HG02642 (cell line): ENCODE results near the gene NTN3.

Source experiments
- ATAC-seq: cut with Tn5 transposase; IDR thresholded peaks from one replicate; pipeline ENCODE4 v1.9.1; 2021; ENCODE audit warnings: mild to moderate bottlenecking; ENCODE audit not compliant: unreplicated experiment, poor library complexity

The NTN3 gene

GRCh38 chr16:2511996-2512734, 41.1 kb downstream of the NTN3 start:
- no peak for ATAC-seq

DNA sequence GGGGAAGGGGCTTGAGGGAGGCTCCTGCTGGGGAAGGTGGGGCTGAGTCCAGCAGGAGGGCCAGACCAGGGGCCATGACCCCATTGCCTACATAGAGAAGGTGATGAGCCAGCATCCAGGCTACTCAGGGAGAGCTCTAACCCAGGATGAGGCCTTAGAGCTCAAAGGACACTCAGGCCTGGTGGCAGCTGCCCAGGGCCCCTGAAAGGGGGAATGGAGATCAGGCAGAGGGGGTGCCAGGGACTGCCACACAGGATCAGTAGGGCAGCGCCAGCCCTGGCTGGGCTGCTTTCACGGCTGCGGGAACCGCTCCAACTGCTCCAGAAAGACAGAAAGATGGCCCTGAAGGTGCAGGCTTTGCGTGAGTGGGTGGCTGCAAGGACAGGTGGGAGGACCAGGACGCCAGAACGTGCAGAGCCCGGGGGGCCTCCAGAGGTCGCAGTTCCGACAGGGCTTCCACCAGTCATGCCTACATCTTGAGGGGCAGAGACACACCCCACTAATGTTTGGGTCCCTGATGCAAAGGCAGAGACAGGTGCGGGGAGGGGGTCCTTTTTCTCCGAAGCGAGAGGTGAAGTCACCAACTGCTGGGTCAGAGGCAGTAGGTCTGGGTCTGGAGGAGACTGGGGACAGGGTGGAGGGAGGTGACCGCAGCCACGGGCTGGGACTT, 41.8 kb downstream of the NTN3 start:
- ATAC-seq, result peak; percentile 2

DNA sequence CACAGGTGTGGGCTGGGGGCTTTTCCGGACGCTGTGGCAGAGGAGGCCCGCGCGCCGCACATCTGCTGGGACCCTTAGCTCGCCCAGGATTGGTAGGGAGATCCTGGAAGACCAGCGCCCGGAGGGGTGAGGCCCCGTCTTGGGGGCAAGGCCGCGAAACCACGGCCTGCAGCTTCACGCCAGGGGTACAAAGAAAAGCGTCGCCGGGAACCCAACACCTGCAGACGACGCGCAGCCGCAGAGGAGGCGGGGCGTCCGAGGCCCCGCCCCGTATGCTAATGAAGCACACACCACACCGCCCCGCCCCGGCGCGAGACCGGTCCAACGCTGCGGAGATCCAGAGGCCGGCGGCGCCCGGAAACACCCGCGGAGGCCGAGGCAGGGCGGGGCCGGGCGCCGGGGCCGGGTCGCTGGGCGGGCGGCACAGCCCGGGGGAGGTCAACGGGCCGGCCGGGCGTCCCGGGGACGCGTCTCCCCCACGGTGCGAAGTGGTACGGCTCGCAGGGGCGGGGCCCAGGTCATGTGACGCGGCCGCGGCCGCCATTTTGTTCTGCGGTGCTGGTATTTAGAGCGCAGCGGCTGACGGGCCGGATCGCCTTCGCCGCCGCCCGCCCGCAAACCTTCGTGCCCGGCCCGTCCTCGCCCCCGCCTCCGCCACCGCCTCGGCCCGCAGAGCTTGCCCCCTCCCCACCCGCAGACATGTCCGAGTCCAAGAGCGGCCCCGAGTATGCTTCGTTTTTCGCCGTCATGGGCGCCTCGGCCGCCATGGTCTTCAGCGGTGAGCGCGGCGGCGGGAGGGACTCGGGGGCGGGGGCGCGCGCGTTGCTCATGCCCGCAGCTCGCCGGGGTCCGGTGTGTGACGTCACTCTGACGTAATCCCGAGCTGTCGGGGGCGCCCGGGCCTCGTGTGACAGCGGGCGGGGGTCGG, 42.6 kb downstream of the NTN3 start, which contains the start of gene ATP6V0C:
Gene ATP6V0C (plus strand): TSS at position 548 of the 928 bp plus-strand sequence. CDS start 152 bp downstream, at position 700.
- peak; percentile 69 for ATAC-seq

GRCh38 chr16:2514333-2515179, 43.5 kb downstream of the NTN3 start:
- ATAC-seq, result no peak

DNA sequence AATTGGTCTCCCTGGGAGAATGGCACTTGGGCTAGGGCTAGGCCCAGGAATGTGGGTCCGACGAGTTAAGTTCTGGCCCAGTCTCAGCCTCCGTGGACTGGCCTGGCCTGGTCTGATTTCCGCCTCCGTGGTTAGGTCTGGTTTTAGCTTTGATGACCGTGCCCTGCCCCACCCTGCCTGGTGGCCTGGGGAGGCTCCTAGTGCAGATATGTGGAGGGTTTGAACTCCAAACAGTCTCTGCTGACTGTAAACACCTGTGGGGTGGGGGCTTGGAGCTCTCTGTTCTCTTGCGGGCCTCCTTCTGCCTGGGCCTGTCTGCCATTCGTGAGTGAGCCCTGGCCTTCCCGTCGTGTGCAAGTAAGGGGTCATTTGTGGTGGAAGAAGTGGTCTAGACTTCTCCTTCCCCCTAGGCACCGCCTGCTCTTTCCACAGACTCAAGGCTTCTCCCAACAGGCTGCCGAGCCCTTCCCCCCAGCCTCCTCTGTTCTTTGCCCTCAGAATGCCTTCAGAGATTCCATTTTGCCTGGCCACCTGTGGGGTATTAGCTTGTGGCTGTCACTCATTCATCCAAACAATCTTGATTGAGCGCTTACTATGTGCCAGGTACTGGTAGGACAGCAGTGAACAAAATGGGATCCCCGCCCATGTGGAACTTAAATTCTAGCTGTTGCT, 44.2 kb downstream of the NTN3 start:
- ATAC-seq, result no peak

DNA sequence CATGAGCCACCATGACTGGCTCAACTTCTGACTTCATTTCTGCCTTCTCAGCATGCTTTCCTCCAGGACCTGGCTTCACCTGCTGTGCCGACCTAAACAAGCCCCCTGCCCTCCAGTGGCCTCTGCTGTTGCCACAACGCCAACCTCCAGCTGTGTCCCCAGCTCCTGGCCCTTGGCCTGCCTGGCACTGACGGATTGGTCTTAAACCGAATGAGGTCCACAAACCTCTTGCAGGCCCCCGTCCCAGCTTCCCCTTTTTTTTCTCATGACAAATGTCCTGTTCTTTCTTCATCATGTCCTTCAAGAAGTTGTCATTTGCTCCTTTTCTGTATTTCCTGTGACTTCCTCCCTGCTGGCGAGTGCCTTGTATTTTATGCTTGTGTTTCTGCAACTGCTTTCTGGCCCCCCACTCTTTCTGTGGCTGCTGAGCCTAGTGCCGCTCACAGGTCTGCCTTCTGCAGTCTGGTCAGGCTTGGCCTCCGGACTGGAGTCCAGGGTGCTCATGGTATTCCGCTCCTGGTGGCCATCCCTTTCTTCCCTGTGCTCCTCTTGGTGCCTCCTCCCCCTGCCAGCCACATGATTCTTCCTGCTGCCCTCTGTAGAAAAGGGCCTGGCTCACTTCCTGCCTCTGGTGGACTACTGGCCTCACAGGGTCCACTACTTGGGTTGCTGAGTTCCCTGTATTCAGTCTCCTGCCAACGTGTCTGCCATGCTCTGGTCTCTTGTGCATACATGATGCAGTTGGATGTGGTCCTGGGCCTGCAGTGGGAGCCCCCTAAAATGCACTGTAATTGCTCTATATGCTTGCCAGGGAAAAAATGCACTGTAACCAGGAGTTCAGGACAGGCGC, 45.5 kb downstream of the NTN3 start:
- ATAC-seq, result no peak

DNA sequence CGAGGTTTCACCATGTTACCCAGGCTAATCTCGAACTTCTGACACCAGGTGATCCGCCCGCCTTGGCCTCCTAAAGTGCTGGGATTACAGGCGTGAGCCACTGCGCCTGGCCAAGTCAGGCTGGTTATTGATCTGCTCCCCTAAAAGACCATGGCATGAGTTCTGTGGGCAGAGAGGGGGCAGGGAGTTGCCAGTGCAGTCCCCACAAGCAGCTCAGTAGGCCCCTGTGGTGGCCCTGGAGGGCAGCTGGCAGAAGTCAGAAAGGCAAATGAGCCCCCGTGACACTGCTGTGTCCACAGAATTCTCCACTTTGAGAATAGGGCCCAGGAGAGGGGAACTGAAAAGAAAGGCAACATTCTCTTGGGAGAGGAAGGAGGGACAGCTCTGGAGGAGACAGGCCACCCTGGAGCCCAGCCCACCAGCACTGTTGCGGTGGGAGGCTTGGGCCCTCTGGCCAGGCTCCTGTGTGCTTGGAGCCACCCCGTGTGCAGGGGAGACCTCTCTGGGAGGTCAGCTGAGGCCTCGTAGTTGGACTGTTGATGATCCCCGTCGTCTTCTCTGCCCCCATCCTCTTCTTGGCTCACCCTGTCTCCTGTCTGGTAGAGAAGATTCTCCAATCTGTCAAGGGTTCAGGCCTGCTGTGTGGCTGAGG, 47.0 kb downstream of the NTN3 start:
- no peak for ATAC-seq

GRCh38 chr16:2518823-2519710, 48.0 kb downstream of the NTN3 start:
- no peak for ATAC-seq

DNA sequence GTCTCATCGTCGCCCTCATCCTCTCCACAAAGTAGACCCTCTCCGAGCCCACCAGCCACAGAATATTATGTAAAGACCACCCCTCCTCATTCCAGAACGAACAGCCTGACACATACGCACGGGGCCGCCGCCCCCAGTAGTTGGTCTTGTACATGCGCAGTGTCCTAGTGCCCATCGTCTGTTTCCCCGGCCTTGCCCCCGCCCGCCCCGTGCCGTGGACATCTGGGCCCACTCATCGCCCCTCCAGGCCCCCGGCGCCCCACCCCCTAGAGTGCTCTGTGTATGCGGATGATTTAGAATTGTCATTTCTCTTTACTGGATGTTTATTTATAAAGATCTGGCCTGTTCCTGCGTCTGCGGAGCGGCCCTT, 48.6 kb downstream of the NTN3 start:
- no peak for ATAC-seq

GRCh38 chr16:2520097-2520783, 49.1 kb downstream of the NTN3 start, which contains the start of gene AMDHD2:
AMDHD2 (plus strand) TSS chr16:2520371; CDS start chr16:2520459, 88 bp downstream.
- peak; percentile 59 for ATAC-seq

GRCh38 chr16:2520784-2521531, 49.9 kb downstream of the NTN3 start:
- peak; percentile 24 for ATAC-seq
